HUES64 (cell line): ENCODE results near the gene TEX2.
"Not testable (repeated sequence)": the region's sequence is repeated elsewhere in the genome, so short reads cannot be mapped to it uniquely, and the experiment has no call there.

Experiments used
- H3K27ac ChIP-seq: 2 replicates; pipeline ENCODE4 v1.7.0; 2013; ENCODE audit warnings: low read depth, low read length, inconsistent platforms
- H3K27me3 ChIP-seq: 2 replicates; pipeline ENCODE4 v1.6.1; 2013; ENCODE audit warnings: mild to moderate bottlenecking, low read length; ENCODE audit not compliant: insufficient read depth
- H3K36me3 ChIP-seq: 2 replicates; pipeline ENCODE4 v1.6.1; 2013; ENCODE audit warnings: mild to moderate bottlenecking, low read length; ENCODE audit not compliant: insufficient read depth
- H3K4me1 ChIP-seq: 2 replicates; pipeline ENCODE4 v1.6.1; 2013; ENCODE audit warnings: mild to moderate bottlenecking, low read length, moderate library complexity; ENCODE audit not compliant: insufficient read depth
- H3K4me3 ChIP-seq: 2 replicates; pipeline ENCODE4 v1.5.1; 2013; ENCODE audit warnings: mild to moderate bottlenecking, low read length, moderate library complexity
- H3K9ac ChIP-seq: 2 replicates; pipeline ENCODE4 v1.6.1; 2013; ENCODE audit warnings: mild to moderate bottlenecking, low read depth, low read length
- H3K9me3 ChIP-seq: 2 replicates; pipeline ENCODE4 v1.6.1; 2013; ENCODE audit warnings: low read depth, low read length; ENCODE audit not compliant: insufficient read depth
- WGBS: fragments of 150-250, 120-280 bp; methylation state at CpG from one replicate; pipeline ENCODE4 v1.1.7; 2013; ENCODE audit warnings: missing lambda C conversion rate; 5-methylcytosine and 5-hydroxymethylcytosine counted together

TEX2 gene

GRCh38 chr17:64219571-64219970 is 43.5 kb downstream of the TEX2 start:
- Histone ChIP-seq H3K27ac (no peak overlapping the region), H3K27me3 (no peaks in the 10 kb centered on the region), H3K9ac (no peak overlapping the region), H3K9me3 (no peaks in the 10 kb centered on the region), H3K36me3 (no peaks in the 10 kb centered on the region), H3K4me3 (no peak overlapping the region), H3K4me1 (peaks cover 15% of the 10 kb centered on the region)
- 93% methylated on average over 2 of the region's 2 CpGs for WGBS

DNA sequence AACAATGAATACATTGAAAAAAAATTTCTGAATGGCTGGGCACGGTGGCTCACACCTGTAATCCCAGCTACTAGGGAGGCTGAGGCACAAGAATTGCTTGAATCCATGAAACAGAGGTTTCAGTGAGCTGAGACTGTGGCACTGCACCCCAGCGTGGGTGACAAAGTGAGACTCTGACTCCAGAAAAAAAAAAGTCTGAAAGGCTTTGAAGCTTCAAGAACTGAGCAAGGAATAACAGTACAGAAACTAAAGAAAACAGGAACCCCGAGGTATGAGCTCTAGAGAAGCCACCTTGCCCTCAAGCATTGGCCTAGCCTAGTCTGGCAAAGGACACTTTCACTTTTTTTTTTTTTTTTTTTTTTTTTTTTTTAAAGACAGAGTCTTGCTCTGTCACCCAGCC is 45.0 kb downstream of the TEX2 start:
- no peaks in the 10 kb centered on the region for H3K27me3 ChIP-seq
- H3K9ac ChIP-seq, result no peak overlapping the region
- H3K4me3 ChIP-seq, result no peak overlapping the region
- no peak overlapping the region for H3K27ac ChIP-seq
- H3K36me3 ChIP-seq, result peaks cover 8% of the 10 kb centered on the region; the same call in 1 of the 2 replicates
- 92% methylated on average over 3 of the region's 3 CpGs for WGBS
- H3K4me1 ChIP-seq, result peaks cover 15% of the 10 kb centered on the region
- no peaks in the 10 kb centered on the region for H3K9me3 ChIP-seq

- H3K4me1 ChIP-seq, result peaks cover 15% of the 10 kb centered on the region
- H3K4me3 ChIP-seq, result no peak overlapping the region
- no peaks in the 10 kb centered on the region for H3K27me3 ChIP-seq
- no peak overlapping the region for H3K27ac ChIP-seq
- peaks cover 13% of the 10 kb centered on the region for H3K36me3 ChIP-seq
- 89% methylated on average over 6 of the region's 6 CpGs for WGBS
- no peak overlapping the region for H3K9ac ChIP-seq
- H3K9me3 ChIP-seq, result no peaks in the 10 kb centered on the region
Observed at GRCh38 chr17:64217249-64217691, 45.8 kb downstream of the TEX2 start.

DNA sequence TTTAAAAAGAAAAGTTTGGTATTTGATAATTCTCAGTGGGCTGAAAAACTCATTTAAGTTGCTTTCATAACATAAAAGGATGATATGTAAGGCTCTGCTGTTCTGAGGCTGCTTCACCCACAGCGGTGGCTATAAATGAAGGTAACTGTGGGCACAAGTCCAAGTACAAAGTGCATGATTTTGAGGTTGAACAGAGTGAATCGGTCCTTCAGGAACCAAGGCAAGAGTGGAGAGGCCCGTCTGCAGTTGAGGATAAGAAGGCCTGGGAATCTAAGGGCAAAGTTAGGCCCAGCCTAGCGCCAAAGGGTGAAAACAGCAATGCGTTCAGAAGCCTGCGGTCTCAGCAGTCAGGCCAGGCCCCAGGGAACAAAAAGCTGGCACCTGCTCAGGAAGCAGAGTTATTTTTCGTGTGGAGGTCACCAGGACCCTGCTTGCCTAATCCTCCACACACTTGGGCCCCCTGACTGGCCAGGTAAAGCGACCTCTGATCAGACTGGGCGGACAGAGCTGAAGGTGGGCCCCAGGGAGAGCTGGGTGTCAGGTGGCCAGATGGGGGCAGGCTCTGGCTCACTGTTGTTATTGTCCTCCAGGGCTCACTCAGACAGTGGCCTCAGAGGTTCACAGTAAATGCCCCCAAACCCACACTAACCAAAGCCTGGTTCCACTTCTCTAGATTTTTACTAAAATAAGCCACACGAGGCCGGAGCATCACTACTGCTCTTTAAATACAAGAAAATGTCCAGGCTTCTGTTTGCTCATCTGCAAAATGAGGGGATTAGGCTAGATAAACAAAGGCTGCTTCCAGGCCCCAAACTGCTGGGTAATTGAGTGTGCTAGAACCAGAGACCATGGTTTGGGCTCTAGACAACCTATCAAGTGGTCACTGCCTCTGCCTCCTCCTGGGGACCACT is 46.5 kb downstream of the TEX2 start:
- WGBS, result 82% methylated on average over 11 of the region's 11 CpGs
- Histone ChIP-seq H3K4me1 (peaks cover 15% of the 10 kb centered on the region), H3K9ac (no peak overlapping the region; the same call in 1 of the 2 replicates), H3K4me3 (no peak overlapping the region), H3K27me3 (no peaks in the 10 kb centered on the region), H3K27ac (no peak overlapping the region), H3K36me3 (peaks cover 16% of the 10 kb centered on the region), H3K9me3 (no peaks in the 10 kb centered on the region)

GRCh38 chr17:64216000-64216337 is 47.1 kb downstream of the TEX2 start:
- H3K9ac ChIP-seq, result no peak overlapping the region
- WGBS, result 88% methylated on average over 1 of the region's 2 CpGs
- H3K4me3 ChIP-seq, result no peak overlapping the region

GRCh38 chr17:64214950-64215349 is 48.1 kb downstream of the TEX2 start:
- WGBS, result 93% methylated on average over 4 of the region's 4 CpGs
- H3K4me1 ChIP-seq, result peaks cover 23% of the 10 kb centered on the region
- no peaks in the 10 kb centered on the region for H3K9me3 ChIP-seq
- no peaks in the 10 kb centered on the region for H3K27me3 ChIP-seq
- H3K9ac ChIP-seq, result no peak overlapping the region
- H3K36me3 ChIP-seq, result peaks cover 16% of the 10 kb centered on the region
- no peak overlapping the region for H3K4me3 ChIP-seq
- no peak overlapping the region for H3K27ac ChIP-seq

More at GRCh38 chr17:64216000-64216337, 47.1 kb downstream of the TEX2 start:
- Histone ChIP-seq H3K27me3 (no peaks in the 10 kb centered on the region), H3K27ac (no peak overlapping the region), H3K9me3 (no peaks in the 10 kb centered on the region), H3K36me3 (peaks cover 16% of the 10 kb centered on the region), H3K4me1 (peaks cover 15% of the 10 kb centered on the region)

- Histone ChIP-seq H3K4me1 (peaks cover 29% of the 10 kb centered on the region), H3K27ac (no peak overlapping the region), H3K9me3 (no peaks in the 10 kb centered on the region), H3K4me3 (no peak overlapping the region), H3K27me3 (no peaks in the 10 kb centered on the region), H3K36me3 (peaks cover 16% of the 10 kb centered on the region), H3K9ac (no peak overlapping the region)
- 95% methylated on average over 14 of the region's 14 CpGs for WGBS
Observed at GRCh38 chr17:64213995-64214811, 48.9 kb downstream of the TEX2 start.

DNA sequence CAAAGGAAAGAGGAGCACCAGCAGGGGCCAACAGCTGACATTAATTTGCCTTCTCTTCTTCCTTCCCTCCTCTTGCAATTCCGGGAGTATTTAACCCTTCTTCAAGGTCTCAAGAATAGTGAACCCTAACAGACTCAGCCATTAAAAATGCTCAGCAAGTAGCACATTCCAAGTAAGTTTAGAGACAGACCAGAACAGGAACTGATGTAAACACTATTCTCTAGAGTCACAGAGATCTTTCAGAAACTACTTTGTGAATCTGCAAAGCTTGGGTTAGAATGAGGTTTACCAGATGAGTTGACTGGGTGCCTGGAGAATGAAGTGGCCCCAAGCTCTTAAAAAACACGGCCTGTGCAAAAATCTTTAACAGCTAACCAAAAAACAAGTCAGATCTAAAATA is 50.9 kb downstream of the TEX2 start:
- 89% methylated on average over 2 of the region's 2 CpGs for WGBS
- Histone ChIP-seq H3K9ac (no peak overlapping the region), H3K27ac (no peak overlapping the region)

GRCh38 chr17:64209983-64210382 is 53.1 kb downstream of the TEX2 start:
- Histone ChIP-seq H3K27me3 (no peaks in the 10 kb centered on the region), H3K4me3 (no peak overlapping the region), H3K9ac (no peak overlapping the region), H3K4me1 (peaks cover 17% of the 10 kb centered on the region), H3K36me3 (peaks cover 16% of the 10 kb centered on the region), H3K27ac (no peak overlapping the region), H3K9me3 (no peaks in the 10 kb centered on the region)
- 84% methylated on average over 6 of the region's 6 CpGs for WGBS

More for the DNA sequence above, 50.9 kb downstream of the TEX2 start:
- Histone ChIP-seq H3K27me3 (no peaks in the 10 kb centered on the region), H3K4me3 (no peak overlapping the region), H3K36me3 (peaks cover 16% of the 10 kb centered on the region), H3K4me1 (peaks cover 26% of the 10 kb centered on the region), H3K9me3 (no peaks in the 10 kb centered on the region)

GRCh38 chr17:64209356-64209941 is 53.6 kb downstream of the TEX2 start:
- no peak overlapping the region for H3K4me3 ChIP-seq
- peaks cover 17% of the 10 kb centered on the region for H3K4me1 ChIP-seq
- WGBS, result 91% methylated on average over 4 of the region's 5 CpGs
- H3K36me3 ChIP-seq, result peaks cover 16% of the 10 kb centered on the region
- no peak overlapping the region for H3K27ac ChIP-seq
- H3K9me3 ChIP-seq, result no peaks in the 10 kb centered on the region
- no peaks in the 10 kb centered on the region for H3K27me3 ChIP-seq
- no peak overlapping the region for H3K9ac ChIP-seq

- not testable (repeated sequence) for H3K27me3 ChIP-seq, H3K9ac ChIP-seq, H3K27ac ChIP-seq, H3K9me3 ChIP-seq, H3K4me3 ChIP-seq
- peaks cover 13% of the 10 kb centered on the region for H3K36me3 ChIP-seq
- peaks cover 17% of the 10 kb centered on the region for H3K4me1 ChIP-seq
Observed at GRCh38 chr17:64208656-64209055, 54.4 kb downstream of the TEX2 start.
